ENCODE results near the gene NLK. TPM values are rescaled to one million over a fixed set of nuclear protein-coding genes. Genes with fewer than 3 reads are reported as not detected.

NLK gene
- total RNA-seq (2012; rRNA removed) (23.3 and 29.2 TPM in 2 replicates), polyA plus RNA-seq (2012; rRNA removed) (13.8 and 15.3 TPM in 2 replicates), Bru-seq, nascent RNA (percentile 97 among the genes with signal in this experiment), BruChase-seq, experiment 1, labeled RNA remaining after a 6-hour chase (percentile 97 among the genes with signal in this experiment), BruChase-seq, experiment 2, labeled RNA remaining after a 2-hour chase (percentile 96 among the genes with signal in this experiment)
- 6.2 and 8.6 TPM in 2 replicates for polyA plus RNA-seq (2012; cell fraction: cytosol; rRNA removed)
- 20.9 and 37.1 TPM in 2 replicates for polyA plus RNA-seq (2012; cell fraction: nucleus; rRNA removed; ENCODE audit: low replicate concordance)
- long read RNA-seq, full-length matches to known transcripts = 26 of 49 reads
- long read RNA-seq, partial matches to known transcripts = 11 of 49 reads
- long read RNA-seq, other reads (novel, unspliced or antisense) = 12 of 49 reads

- peak within 1 kb of the TSS; percentile 75 for H3K9ac ChIP-seq (ENCODE audit: low read depth, low read length)
- H3K4me1 ChIP-seq (ENCODE audit: control insufficient read depth, insufficient read depth, low read length) = peaks cover 10% of the 10 kb centered on the region
- H3K4ac ChIP-seq (ENCODE audit: low read depth, low read length) = peak within 1 kb of the TSS; percentile 76
- H4K8ac ChIP-seq (ENCODE audit: low read depth in 2 of 2, low read length in 2 of 2) = peak within 1 kb of the TSS in 1 of 2 experiments; percentile 67; a peak in 1 of 4 replicates
- H3K23ac ChIP-seq (ENCODE audit: low read depth, low read length) = peak within 1 kb of the TSS; percentile 68
- intact Hi-C loops (cut with micrococcal nuclease) = loop anchor here (5.0 to 10.0 kb wide), 2 partner anchors 140 to 292 kb away; partner anchors contain the start of genes IFT20 and TNFAIP1
- no peak within 1 kb of the TSS for H2BK15ac ChIP-seq (ENCODE audit: low read depth, low read length)
- CTCF ChIA-PET = no interaction called here
- H2BK20ac ChIP-seq (ENCODE audit: low read depth, low read length) = no peak within 1 kb of the TSS
- peak within 1 kb of the TSS; percentile 42 for H2BK5ac ChIP-seq (ENCODE audit: low read depth, low read length, poor library complexity, severe bottlenecking)
- in situ Hi-C loops (cut with MboI; ENCODE audit: low sequenced_read_pairs) = loop anchor here (10.0 kb wide), 1 partner anchor 282 kb away; no protein-coding TSS in a partner anchor
- H4K5ac ChIP-seq (ENCODE audit: low read depth, low read length) = no peak within 1 kb of the TSS
- WGBS, 2 experiments (ENCODE audit: extremely low coverage in 2 of 2, insufficient read length in 1 of 2) = 100% methylated on average over 1 of the region's 1 CpG; no CpG with 5 or more reads in 1 of the 2 experiments
- H3K56ac ChIP-seq (ENCODE audit: extremely low read depth, insufficient read depth, low read length) = peak within 1 kb of the TSS; percentile 35; the same call in 1 of the 2 replicates
- H3K18ac ChIP-seq (ENCODE audit: low read depth, low read length) = peak within 1 kb of the TSS; percentile 57
- POLR2A ChIA-PET (ENCODE audit: unreplicated experiment) = no interaction called here
- dilution Hi-C loops (cut with HindIII; ENCODE audit: low sequenced_read_pairs, unreplicated experiment) = no loop called here
- H3K27ac ChIP-seq (ENCODE audit: insufficient read depth, low read length) = peak within 1 kb of the TSS; percentile 63
- peak within 1 kb of the TSS; percentile 87 for H2AFZ ChIP-seq (replicated peaks; ENCODE audit: low read length, poor library complexity)
- H3K9me1 ChIP-seq (ENCODE audit: insufficient read depth, low read length) = peaks cover 7% of the 10 kb centered on the region; the same call in 1 of the 2 replicates
- peak within 1 kb of the TSS; percentile 80 for H2AK9ac ChIP-seq (replicated peaks; ENCODE audit: low read depth, low read length, poor library complexity)
- peak within 1 kb of the TSS; percentile 67 for H4K91ac ChIP-seq (ENCODE audit: insufficient read depth, low read depth, low read length)
- peaks cover 8% of the 10 kb centered on the region; the same call in 1 of the 2 replicates for H3K36me3 ChIP-seq (ENCODE audit: control insufficient read depth, insufficient read depth, low read length)
- peak within 1 kb of the TSS; percentile 83 for H3K14ac ChIP-seq (replicated peaks; ENCODE audit: low read depth, low read length)
- H3K79me1 ChIP-seq (ENCODE audit: low read depth in 1 of 2, low read length in 2 of 2) = peaks cover 3 to 43% of the 10 kb centered on the region in 2 experiments
- no TSS peak for BruUV-seq (replicated peaks)
- no peak for ATAC-seq (ENCODE audit: low read depth)
- peak within 1 kb of the TSS; percentile 100 for H3K4me2 ChIP-seq (ENCODE audit: low read depth, low read length)
- peak within 1 kb of the TSS; percentile 71 for H3K4me3 ChIP-seq (ENCODE audit: insufficient read depth, low read depth, low read length)
- peak within 1 kb of the TSS; percentile 44 for H2AK5ac ChIP-seq (ENCODE audit: low read depth, low read length)
- H4K20me1 ChIP-seq (ENCODE audit: insufficient read depth, low read length) = peaks cover 39% of the 10 kb centered on the region
- no peak for DNase-seq
- H3K9me3 ChIP-seq (ENCODE audit: control insufficient read depth, insufficient read depth, low read length) = no peaks in the 10 kb centered on the region
- no peaks in the 10 kb centered on the region for H3K27me3 ChIP-seq (ENCODE audit: control insufficient read depth, insufficient read depth, low read length)
- no peak for TF ChIP-seq RCOR1 (IDR thresholded peaks at IDR 0.05; ENCODE audit: insufficient replicate concordance, low read length)
- TF ChIP-seq, protein P1, sequence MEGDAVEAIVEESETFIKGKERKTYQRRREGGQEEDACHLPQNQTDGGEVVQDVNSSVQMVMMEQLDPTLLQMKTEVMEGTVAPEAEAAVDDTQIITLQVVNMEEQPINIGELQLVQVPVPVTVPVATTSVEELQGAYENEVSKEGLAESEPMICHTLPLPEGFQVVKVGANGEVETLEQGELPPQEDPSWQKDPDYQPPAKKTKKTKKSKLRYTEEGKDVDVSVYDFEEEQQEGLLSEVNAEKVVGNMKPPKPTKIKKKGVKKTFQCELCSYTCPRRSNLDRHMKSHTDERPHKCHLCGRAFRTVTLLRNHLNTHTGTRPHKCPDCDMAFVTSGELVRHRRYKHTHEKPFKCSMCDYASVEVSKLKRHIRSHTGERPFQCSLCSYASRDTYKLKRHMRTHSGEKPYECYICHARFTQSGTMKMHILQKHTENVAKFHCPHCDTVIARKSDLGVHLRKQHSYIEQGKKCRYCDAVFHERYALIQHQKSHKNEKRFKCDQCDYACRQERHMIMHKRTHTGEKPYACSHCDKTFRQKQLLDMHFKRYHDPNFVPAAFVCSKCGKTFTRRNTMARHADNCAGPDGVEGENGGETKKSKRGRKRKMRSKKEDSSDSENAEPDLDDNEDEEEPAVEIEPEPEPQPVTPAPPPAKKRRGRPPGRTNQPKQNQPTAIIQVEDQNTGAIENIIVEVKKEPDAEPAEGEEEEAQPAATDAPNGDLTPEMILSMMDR (conservative IDR thresholded peaks at IDR 0.05; ENCODE audit: low read depth, low read length) = no peak
- TF ChIP-seq, protein P2, sequence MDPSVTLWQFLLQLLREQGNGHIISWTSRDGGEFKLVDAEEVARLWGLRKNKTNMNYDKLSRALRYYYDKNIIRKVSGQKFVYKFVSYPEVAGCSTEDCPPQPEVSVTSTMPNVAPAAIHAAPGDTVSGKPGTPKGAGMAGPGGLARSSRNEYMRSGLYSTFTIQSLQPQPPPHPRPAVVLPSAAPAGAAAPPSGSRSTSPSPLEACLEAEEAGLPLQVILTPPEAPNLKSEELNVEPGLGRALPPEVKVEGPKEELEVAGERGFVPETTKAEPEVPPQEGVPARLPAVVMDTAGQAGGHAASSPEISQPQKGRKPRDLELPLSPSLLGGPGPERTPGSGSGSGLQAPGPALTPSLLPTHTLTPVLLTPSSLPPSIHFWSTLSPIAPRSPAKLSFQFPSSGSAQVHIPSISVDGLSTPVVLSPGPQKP (IDR thresholded peaks at IDR 0.05; ENCODE audit: borderline replicate concordance, low read depth, low read length) = no peak
- no peak for TF ChIP-seq RAD21 (IDR thresholded peaks at IDR 0.05; ENCODE audit: low read length)
- TF ChIP-seq POLR2A (IDR thresholded peaks at IDR 0.05; ENCODE audit: low read depth, low read length) = no peak
- no peak for TF ChIP-seq CEBPB (IDR thresholded peaks at IDR 0.05; ENCODE audit: low read depth, low read length)
- TF ChIP-seq SMC3 (IDR thresholded peaks at IDR 0.05; ENCODE audit: low read depth, low read length) = no peak
- TF ChIP-seq, protein P3, sequence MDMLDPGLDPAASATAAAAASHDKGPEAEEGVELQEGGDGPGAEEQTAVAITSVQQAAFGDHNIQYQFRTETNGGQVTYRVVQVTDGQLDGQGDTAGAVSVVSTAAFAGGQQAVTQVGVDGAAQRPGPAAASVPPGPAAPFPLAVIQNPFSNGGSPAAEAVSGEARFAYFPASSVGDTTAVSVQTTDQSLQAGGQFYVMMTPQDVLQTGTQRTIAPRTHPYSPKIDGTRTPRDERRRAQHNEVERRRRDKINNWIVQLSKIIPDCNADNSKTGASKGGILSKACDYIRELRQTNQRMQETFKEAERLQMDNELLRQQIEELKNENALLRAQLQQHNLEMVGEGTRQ (IDR thresholded peaks at IDR 0.05; ENCODE audit: low read depth, low read length) = no peak
- no peak for TF ChIP-seq RFX5 (IDR thresholded peaks at IDR 0.05; ENCODE audit: low read depth, low read length)
- no peak for TF ChIP-seq CHD1 (IDR thresholded peaks at IDR 0.05; ENCODE audit: low read depth, low read length)
- no peak for TF ChIP-seq MXI1 (IDR thresholded peaks at IDR 0.05; ENCODE audit: borderline replicate concordance, low read depth, low read length)
- peak within 1 kb of the TSS; percentile 9 for H2BK120ac ChIP-seq (ENCODE audit: low read depth, low read length)
Observed at GRCh38 chr17:28042657-28042720, at the start of gene NLK. Gene NLK (plus strand): TSS chr17:28042677. CDS start chr17:28042874, 197 bp downstream.

Data from IMR-90 (cell line).